Stimulated activated CD8-positive, alpha-beta memory T cell treated with anti-CD3 and anti-CD28 coated beads, Interleukin-7, amount 100 ng/mL, for 4 hours (primary cell): Measurements from ENCODE around the gene CACNA1G.

ENCODE experiments used
- DNase-seq, 2 donors: peaks; one replicate each; pipeline ENCODE4 v3.0.0-alpha.2; 2020; ENCODE audit warnings: low read depth in 2 of 2

The CACNA1G gene

DNA sequence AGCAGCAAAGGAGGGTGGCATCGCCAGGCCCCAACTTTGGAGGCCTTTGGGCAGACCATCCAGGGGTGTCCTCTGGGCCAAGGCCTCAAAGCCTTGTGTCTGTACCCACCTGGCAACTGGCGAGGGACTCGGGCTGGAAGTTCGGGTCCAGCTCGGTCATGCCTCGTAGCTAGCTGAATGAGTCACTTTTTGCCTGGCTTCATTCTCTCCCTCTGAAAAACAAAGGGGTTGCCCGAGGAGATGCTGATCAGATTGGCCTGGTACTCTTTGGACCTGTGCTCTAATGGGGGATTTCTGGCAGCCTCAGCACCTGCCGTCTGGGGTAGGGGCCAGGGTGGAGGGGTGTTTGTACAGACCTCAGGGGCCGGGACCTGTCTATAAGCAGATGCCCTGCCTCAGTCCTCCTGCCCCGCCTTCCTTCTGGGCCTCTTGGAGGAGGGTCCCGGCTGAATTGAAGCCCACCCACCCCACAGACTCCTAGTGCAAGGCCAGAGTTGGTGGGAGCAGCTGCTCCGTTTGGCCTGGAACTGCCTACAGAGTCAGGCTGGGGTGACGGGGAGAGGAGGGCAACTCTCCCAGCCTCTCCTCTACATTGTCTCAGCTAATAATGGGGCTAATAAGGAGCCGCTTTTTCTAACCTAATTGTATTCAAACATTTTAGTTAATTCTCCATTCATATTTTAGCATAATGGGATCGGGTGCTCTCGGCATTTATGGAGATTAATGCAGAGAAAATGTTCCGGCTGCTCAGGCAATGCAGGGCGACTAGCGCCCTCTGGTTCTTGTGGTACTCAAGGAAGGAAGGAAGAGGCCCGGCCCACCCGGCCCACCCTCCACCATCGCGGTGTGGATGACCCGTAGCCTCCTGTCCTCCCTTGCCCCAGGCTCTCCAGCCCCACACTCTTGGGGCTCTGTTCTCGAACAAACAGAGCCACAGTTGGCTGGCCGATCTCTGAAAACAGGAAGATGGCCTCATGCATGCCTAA is 52.8 kb downstream of the CACNA1G start:
- DNase-seq, result no peak

DNA sequence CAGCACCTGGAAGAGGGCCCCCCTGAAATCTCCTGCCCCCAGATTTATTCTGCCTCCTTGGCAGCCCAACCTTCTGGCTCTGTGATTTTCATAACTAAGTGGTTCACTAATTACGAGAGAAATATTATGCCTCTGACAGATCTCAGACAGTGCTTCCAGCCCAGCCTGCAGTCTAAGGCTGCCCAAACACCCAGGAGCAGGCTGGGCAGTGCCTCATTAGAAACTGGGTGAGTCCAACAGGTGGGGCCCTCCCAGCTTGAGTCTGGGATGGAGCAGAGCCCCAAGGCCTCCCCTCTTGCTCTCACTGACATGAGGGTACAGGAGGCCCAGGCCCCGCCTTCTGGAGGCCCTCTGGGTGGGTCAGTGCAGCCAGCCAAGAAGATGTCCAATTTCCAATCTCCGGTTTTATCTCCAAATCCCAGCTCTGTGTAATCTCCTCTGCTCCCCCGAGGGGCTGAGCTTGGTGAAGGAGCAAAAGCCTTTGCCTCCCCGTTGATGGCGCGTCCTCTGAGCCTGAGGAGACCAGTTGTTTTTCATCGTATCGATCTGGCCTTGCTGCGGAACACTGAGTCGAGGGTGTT is 54.0 kb downstream of the CACNA1G start:
- no peak for DNase-seq

DNA sequence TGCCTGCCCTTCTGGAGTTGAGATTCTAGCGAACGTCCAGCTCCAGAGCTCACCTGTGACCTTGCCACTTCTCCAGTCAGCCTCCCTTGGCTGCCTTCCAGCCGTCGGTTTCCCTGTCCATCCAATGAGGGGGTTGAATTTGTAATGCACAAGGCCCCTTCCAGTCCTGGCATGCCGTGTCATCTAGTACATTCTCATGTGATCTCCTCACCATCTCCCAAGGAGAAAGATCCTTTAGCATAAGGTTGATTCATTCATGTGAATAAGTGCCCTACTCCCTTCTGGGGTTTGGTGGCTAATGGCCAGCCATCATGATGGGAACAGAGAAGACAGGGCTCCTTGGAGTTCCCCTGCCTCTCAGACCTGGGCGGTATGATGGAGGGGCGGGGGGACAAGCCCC is 55.3 kb downstream of the CACNA1G start:
- no peak for DNase-seq

DNA sequence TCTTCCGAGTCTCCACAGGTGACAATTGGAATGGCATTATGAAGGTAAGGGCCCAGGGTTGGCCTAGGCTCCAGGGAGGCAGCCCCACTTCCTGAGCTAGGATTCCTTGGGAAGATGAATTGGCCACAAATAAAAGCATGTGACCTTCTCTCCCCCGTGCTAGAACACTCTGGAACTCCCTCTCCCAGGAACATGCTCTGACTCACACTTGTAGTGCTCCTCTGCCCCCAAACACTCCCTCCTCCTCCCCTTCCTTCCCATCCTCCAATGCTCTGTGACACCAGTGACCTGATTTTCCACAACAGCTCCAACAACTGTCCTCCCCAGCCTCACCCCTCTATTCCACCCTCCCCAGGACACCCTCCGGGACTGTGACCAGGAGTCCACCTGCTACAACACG is 57.8 kb downstream of the CACNA1G start:
- no peak for DNase-seq

DNA sequence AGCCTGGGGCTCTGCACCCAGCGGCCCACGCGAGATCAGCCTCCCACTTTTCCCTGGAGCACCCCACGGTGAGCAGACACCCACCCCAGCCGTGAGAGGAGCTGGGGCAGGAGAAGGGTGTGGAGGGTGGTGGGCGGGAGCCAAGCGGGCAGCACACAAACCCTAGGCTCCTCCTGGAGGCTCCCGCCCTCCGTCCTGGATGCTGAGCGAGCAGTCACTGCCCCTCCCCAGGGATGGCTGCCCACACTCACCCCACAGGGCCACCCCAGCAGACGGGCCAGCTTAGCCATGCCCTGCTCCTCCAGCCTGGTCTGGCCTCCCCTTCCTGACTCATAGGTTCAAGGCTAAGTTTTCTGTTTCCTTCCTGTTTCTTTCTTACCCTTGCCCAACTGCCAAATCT is 58.4 kb downstream of the CACNA1G start:
- no peak for DNase-seq

DNA sequence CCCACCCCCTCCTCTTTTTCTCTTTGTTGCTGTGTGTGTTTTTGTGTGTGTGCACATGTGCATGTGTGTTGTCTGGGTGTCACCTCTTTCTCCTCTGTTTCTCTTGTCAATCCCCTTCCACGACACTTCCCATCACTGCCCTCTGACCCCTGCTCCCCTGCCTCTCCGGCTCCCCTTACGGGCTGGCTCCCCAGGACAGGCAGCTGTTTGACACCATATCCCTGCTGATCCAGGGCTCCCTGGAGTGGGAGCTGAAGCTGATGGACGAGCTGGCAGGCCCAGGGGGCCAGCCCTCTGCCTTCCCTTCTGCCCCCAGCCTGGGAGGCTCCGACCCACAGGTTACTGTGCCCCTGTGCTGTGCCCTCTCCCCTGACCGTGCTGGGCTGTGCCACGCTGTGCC is 59.0 kb downstream of the CACNA1G start:
- no peak for DNase-seq

DNA sequence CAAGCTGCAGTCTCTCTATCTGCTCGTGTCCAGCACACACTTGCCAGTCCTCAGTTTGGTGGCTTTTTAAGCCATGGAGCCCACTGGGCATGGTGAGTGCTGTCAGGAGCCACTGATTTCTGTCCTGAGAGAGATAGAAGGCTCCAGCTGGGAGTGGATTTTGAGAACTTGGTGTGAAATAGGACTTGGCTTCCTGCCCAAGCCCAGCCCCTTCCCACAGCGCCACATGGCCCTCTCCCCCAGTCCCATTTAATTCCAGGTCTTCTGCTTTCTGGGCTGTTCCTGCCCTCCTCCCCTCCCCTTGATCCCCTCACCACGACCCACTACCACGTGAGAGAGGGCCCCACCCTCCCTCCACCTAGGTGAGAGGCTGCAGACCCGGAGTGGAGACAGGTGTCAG is 59.7 kb downstream of the CACNA1G start:
- no peak for DNase-seq

DNA sequence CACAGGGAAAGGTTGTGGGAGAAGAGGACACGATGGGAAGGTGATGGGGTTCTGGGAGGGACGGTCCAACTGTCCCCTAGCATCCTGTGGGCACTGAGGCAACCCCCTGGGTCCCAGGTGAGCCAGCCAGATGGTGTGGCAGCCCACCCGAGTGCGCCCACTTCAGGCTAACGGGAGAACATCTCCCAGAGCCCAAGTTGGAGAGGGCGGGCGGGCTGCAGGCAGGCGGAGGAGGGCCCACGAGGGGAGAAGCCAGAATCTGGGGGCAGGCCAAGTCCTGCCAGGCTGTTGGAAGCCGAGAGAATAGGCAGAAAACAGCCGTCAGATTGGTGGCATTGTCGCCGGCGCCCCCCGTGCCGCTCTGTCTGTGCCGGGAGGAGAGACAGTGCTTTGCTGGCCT is 60.3 kb downstream of the CACNA1G start:
- no peak for DNase-seq

DNA sequence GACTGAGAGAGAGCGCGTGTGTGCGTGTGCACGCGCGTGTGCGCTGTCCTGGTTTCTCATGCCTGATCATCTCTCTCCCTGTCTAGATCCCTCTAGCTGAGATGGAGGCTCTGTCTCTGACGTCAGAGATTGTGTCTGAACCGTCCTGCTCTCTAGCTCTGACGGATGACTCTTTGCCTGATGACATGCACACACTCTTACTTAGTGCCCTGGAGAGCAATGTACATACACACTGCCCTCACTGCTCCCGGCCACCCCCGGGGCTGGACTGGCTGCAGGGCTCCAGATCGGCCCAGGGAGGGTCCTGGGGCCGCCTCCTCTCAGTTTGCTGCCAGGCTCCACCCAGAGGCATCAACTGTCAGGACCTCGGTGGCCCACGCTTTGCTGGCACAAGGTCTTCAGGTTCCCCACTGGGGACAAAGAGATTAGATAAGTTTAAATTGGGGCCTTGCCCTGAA is 61.1 kb downstream of the CACNA1G start:
- DNase-seq, result no peak

DNA sequence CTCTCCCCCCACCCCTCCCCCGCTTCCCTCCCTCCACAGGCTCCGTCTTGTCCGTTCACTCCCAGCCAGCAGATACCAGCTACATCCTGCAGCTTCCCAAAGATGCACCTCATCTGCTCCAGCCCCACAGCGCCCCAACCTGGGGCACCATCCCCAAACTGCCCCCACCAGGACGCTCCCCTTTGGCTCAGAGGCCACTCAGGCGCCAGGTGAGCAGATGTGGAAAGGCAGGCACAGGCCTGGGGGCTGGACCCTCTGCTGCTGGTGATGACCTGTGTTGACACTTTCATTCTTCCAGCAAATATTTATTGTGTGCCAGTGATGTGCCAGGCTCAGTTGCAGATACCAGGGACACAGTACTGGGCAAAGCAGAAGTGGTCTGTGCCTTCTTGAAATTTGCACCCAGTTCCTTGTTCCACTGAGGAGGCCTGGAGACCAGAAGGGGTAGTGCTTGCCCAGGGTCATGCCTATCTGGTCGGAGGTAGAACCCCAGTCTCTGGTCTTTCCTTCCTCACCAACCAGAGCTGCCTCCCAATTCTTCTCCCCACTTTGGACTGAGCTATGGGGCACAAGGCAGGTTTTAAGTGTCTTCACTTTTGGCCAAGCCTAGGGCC is 63.9 kb downstream of the CACNA1G start:
- DNase-seq, result no peak

DNA sequence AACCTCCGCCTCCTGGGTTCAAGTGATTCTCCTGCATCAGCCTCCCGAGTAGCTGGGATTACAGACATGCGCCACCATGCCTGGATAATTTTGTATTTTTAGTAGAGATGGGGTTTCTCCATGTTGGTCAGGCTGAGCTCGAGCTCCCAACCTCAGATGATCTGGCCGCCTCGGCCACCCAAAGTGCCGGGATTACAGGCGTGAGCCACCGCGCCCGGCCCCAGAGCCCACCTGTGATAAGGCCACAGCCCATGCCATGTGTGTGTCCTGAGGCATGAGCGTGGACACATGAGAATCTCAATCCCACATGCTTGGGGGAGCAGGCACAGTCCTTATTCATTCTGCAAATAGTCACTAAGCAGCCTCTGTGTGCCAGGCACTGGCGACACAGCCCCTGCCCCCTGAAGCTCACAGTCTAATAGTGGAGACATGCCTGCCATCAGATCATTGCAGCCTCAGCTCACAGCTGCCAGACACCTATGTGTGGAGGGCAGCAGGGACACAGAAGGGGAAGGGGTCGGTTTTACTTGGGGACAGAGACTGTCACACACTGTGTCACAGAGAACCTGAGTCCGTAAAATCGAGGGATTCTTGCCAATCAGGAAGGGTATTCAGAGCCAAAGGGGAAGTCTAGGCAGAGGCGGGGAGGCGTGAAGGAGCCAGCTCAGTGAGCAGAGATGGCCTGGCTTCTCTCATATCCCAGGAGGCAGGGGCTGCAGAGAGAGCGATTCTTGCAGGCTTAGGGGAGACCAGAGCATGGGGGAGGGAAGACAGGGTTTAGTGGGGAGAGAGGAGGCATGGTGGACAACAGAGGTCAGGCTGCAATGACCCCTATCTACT is 64.7 kb downstream of the CACNA1G start:
- no peak for DNase-seq

DNA sequence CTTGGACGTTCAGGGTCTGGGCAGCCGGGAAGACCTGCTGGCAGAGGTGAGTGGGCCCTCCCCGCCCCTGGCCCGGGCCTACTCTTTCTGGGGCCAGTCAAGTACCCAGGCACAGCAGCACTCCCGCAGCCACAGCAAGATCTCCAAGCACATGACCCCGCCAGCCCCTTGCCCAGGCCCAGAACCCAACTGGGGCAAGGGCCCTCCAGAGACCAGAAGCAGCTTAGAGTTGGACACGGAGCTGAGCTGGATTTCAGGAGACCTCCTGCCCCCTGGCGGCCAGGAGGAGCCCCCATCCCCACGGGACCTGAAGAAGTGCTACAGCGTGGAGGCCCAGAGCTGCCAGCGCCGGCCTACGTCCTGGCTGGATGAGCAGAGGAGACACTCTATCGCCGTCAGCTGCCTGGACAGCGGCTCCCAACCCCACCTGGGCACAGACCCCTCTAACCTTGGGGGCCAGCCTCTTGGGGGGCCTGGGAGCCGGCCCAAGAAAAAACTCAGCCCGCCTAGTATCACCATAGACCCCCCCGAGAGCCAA is 65.6 kb downstream of the CACNA1G start:
- DNase-seq, result peak; percentile 17 to 35

DNA sequence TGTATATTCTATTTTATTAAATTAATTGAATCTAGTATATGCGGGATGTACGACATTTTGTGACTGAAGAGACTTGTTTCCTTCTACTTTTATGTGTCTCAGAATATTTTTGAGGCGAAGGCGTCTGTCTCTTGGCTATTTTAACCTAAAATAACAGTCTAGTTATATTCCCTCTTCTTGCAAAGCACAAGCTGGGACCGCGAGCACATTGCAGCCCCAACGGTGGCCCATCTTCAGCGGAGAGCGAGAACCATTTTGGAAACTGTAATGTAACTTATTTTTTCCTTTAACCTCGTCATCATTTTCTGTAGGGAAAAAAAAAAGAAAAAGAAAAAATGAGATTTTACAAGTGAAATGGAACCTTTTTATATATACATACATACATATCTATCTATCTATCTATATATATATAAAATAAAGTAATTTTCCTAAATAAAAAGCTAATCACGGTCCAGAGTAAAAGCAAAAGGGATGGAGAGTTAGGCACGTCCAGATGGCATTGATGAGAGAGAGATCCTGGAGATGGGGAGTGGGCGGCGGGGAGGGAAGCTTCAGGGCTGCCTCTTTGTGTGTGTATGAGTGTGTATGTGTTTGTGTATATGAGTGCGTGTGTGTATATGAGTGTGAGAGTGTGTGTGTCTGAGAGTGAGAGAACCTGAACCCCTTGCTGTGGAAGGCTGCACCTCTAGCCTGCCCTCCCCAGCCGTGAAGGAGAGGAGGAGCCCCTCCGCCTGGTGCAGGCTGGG is 66.7 kb downstream of the CACNA1G start:
- no peak for DNase-seq

DNA sequence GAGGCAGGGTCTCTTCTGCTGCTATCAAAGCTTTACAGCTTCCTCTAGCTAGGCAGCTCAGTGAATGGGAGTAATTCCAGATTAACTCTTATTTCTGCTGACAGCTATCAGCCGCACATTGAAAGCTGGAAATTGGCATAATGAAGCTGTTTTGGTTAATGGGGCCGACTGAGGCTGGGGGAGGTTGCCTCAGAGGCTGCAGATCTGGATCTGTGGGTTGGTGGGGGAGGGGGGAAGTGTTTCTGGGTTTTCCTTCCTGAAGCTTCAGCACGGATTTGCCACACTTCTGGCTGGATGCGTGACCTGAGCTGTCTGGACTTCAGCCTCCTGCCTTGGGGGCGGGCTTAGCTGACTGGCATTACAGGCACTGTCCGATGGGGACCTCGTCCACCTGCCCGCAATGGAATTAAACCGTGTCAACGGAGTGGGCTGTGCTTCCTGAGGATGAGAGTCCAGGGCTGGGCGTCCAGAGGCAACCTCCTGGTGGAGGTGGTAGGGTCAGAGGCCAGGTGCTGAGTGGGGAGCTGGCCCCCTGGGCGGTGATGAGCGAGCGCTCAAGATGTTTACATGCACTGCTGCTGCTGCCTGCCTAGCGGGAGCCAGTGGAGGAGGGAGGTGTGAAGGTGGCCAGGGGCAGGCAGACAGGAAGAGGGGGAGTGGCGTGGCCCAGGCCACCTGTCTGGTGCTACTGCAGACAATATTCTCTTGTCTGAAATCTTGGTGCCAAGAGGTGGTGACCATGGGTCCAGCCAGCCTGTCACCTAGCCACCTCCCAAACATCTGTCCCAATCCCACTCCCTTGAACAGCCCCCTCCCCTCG is 67.5 kb downstream of the CACNA1G start:
- no peak for DNase-seq

DNA sequence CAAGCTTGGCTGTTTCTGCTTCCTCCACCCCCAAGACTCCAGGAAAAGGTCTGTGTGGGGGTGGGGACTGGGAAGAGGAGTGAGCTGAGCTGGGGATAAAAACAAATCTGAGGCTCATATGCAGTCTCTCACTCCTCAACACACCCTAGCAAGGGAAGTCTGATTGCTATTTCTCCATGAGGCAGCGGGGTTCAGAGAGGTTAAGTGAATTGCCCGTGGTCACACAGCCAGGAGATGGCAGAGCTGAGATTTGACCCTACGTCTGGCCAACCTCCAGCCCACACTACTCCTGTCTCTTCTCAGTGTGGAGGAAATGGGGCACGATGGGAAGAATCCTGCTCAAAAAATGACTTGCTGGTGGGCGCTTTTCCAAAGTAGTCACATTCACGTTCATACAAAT is 69.4 kb downstream of the CACNA1G start:
- DNase-seq, result no peak

DNA sequence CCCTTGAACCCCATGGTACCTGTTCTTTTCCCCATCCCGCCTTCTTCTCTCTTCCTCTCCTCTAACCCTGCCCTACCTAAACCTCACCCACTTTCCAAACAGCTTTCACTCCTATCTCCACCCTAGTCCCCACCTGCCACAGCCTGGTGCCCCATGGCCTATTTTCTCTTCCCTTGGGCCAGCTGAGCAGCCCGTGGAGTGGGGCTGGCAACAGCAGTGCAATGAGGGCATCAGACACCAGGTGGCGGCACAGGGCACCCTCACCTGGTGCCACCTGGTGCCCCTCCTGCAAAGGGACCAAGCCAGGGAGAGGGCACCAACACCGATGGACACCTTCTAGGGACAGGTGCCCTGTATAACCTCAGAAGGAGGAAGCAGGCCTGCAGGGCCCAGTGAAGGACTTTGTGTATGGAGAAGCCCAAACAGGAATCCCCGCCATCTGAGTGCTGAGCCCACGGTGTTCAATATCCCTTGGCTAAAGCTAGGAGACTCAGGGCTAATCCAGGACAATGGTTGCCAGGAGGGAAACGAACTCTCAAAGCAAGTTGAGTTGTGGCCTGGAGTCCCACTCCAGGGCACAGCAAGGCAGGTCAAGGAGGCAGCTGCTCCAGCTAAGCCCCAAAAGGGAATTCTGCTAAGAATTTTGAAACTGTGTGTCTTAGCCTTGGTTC is 70.1 kb downstream of the CACNA1G start:
- DNase-seq, result peak; percentile 13 to 20

DNA sequence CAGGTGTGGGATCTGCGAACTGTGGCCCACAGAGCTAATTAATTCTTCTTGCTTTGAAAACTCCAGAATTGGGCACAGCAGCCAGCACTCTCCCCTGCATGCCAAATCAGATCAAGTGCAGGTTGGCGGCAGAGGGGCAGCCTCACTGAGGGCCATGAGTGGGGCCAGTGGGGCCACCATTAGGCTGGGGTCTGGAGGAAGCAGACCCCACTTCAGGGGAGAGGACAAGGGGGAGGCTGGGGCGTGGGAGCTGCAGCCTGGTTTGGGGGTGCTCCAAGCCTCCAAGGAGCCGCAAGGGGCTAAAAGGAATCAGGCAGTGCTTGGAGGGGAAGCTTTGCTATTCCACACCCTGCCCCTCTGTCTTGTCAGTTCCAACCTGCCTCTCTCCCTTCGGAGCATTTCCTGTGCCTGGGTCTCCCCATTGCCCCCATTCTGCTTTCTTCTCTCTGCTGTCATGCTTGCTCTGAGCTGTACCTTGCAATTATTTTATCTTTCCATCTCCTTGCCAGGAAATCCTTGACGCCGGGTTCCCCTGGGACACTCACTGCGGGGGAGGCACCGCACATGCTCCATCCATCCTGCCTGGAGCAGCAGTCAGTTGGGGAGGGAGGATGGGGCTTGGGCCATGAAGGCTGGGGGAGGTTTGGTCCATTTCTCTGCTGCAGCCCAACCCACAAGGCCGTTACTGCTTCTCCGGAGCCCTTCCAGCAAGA is 70.8 kb downstream of the CACNA1G start:
- no peak for DNase-seq

DNA sequence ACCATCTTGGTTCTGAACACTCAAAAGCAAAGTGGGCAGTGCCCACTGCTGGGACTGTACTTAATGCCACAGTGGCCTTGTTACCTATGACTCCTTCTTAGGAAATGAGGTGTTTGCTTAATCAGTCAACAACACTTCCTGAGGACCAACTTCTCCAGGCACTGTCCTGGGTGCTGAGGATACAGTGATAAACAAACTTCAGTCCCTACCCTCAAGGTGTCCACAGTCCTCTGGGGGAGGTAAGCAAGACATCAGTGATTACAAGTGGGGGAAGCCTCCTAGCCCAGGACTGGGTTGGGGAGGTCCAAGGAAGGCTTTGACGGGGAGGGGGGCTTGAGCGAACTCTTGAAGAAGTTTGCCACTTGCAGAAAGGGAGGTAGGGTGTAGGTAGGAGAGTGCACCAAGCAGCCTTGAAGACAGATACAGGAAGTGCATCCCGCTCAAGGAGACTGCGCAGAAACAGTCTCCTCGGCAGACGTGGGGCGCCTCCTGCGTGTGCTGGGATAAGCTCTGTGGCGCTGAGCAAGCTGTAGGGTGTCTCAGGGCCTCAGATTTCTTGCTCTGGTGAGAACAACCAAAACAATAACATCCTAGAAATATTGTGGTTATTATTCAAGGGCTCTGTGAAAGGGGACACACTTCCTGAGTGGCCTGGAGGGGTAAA is 71.5 kb downstream of the CACNA1G start:
- DNase-seq, result no peak
